HEK293 (cell line): ENCODE measurements around the gene SLC9A9.

Experiments used
- CTCF ChIA-PET: fragments of 350-600 bp; formaldehyde crosslinking; extraction: SDS; loops from one replicate; lab custom pipeline; 2021; ENCODE audit warnings: antibody characterized with exemption; lab: Yijun Ruan, JAX
- POLR2A ChIA-PET: fragments of 300-600 bp; formaldehyde crosslinking; extraction: SDS; loops from one replicate; lab custom pipeline; 2020; ENCODE audit warnings: antibody characterized with exemption, inconsistent platforms; lab: Yijun Ruan, JAX
- H3K27ac ChIP-seq: fragments of 200-500 bp; sonication (Bioruptor generic); 2 replicates; pipeline ENCODE4 v1.5.1; 2014; ENCODE audit warnings: low read depth, low read length, control low read depth, inconsistent platforms; ENCODE audit errors: extremely low read depth
- H3K36me3 ChIP-seq, 2 experiments: fragments of 200-500 bp in 1 of 2; sonication (Bioruptor generic) in 1 of 2; 1 replicate in 1 of 2; 2 replicates in 1 of 2; pipeline ENCODE4 v1.5.1; 2014 to 2017; ENCODE audit warnings: inconsistent platforms in 2 of 2, low read length in 2 of 2; ENCODE audit not compliant: control insufficient read depth in 2 of 2, insufficient read depth in 1 of 2
- H3K4me1 ChIP-seq: fragments of 200-500 bp; sonication (Bioruptor generic); 2 replicates; pipeline ENCODE4 v1.5.1; 2014; ENCODE audit warnings: mild to moderate bottlenecking, low read length, inconsistent platforms; ENCODE audit not compliant: control insufficient read depth, insufficient read depth
- H3K4me3 ChIP-seq: 2 replicates; pipeline ENCODE4 v1.5.1; 2011; ENCODE audit warnings: low read depth, mild to moderate bottlenecking, control low read depth, low read length, moderate library complexity
- H3K9me3 ChIP-seq: fragments of 200-500 bp; sonication (Bioruptor generic); 2 replicates; pipeline ENCODE4 v1.5.1; 2014; ENCODE audit warnings: low read depth, low read length, inconsistent platforms; ENCODE audit not compliant: control insufficient read depth, insufficient read depth
- BCL11A ChIP-seq: fragments of 450-650 bp; formaldehyde crosslinking; IDR thresholded peaks from 2 replicates; pipeline ENCODE4 v1.5.1; 2016; ENCODE audit warnings: low read depth, missing biosample characterization, missing genetic modification characterization
- GLIS1 ChIP-seq: fragments of 450-650 bp; formaldehyde crosslinking; IDR thresholded peaks from 2 replicates; pipeline ENCODE4 v1.5.1; 2016; ENCODE audit warnings: missing biosample characterization, missing genetic modification characterization
- HOXC10 ChIP-seq: sonication (generic); formaldehyde crosslinking; IDR thresholded peaks from 2 replicates; pipeline ENCODE4 v1.8.1; 2023; ENCODE audit warnings: mild to moderate bottlenecking, missing genetic modification reagents
- INSM2 ChIP-seq: fragments of 450-650 bp; formaldehyde crosslinking; IDR thresholded peaks from 2 replicates; pipeline ENCODE4 v1.5.1; 2016; ENCODE audit warnings: missing biosample characterization, missing genetic modification characterization
- KLF8 ChIP-seq: fragments of 450-650 bp; formaldehyde crosslinking; IDR thresholded peaks from 2 replicates; pipeline ENCODE4 v1.5.1; 2016; ENCODE audit warnings: missing biosample characterization, missing genetic modification characterization
- SCRT1 ChIP-seq: fragments of 450-650 bp; formaldehyde crosslinking; IDR thresholded peaks from 2 replicates; pipeline ENCODE4 v1.5.1; 2016; ENCODE audit warnings: missing biosample characterization, missing genetic modification characterization, borderline replicate concordance
- SP7 ChIP-seq: fragments of 450-650 bp; formaldehyde crosslinking; IDR thresholded peaks from 2 replicates; pipeline ENCODE4 v1.5.1; 2016; ENCODE audit warnings: missing biosample characterization, missing genetic modification characterization
- ZBTB26 ChIP-seq: fragments of 450-650 bp; formaldehyde crosslinking; optimal IDR thresholded peaks from 2 replicates; pipeline ENCODE3; 2016; ENCODE audit warnings: missing biosample characterization, mild to moderate bottlenecking, missing genetic modification characterization
- ZBTB48 ChIP-seq: fragments of 450-650 bp; formaldehyde crosslinking; IDR thresholded peaks from 2 replicates; pipeline ENCODE4 v1.5.1; 2016; ENCODE audit warnings: missing biosample characterization, missing genetic modification characterization
- ZFP3 ChIP-seq: fragments of 450-650 bp; formaldehyde crosslinking; IDR thresholded peaks from 2 replicates; pipeline ENCODE4 v1.5.1; 2016; ENCODE audit warnings: low read depth, missing biosample characterization, missing genetic modification characterization
- ZFP37 ChIP-seq: fragments of 450-650 bp; formaldehyde crosslinking; IDR thresholded peaks from 2 replicates; pipeline ENCODE4 v1.5.1; 2016; ENCODE audit warnings: missing biosample characterization, missing genetic modification characterization
- ZNF10 ChIP-seq: fragments of 450-650 bp; formaldehyde crosslinking; IDR thresholded peaks from 2 replicates; pipeline ENCODE4 v1.5.1; 2017; ENCODE audit warnings: missing biosample characterization, missing genetic modification characterization
- ZNF184 ChIP-seq: fragments of 450-650 bp; IDR thresholded peaks from 2 replicates; pipeline ENCODE4 v1.5.1; 2018; ENCODE audit warnings: missing biosample characterization, mild to moderate bottlenecking, missing genetic modification characterization
- ZNF19 ChIP-seq: fragments of 450-650 bp; formaldehyde crosslinking; IDR thresholded peaks from 2 replicates; pipeline ENCODE4; 2016; ENCODE audit warnings: missing biosample characterization, missing genetic modification characterization, low read depth
- ZNF23 ChIP-seq: fragments of 450-650 bp; formaldehyde crosslinking; IDR thresholded peaks from 2 replicates; pipeline ENCODE4 v1.5.1; 2016; ENCODE audit warnings: missing biosample characterization, missing genetic modification characterization, borderline replicate concordance
- ZNF280D ChIP-seq: fragments of 450-650 bp; formaldehyde crosslinking; IDR thresholded peaks from 2 replicates; pipeline ENCODE4 v1.5.1; 2016; ENCODE audit warnings: missing biosample characterization, missing genetic modification characterization
- ZNF292 ChIP-seq: fragments of 450-650 bp; formaldehyde crosslinking; IDR thresholded peaks from 2 replicates; pipeline ENCODE4 v1.5.1; 2016; ENCODE audit warnings: low read depth, missing biosample characterization, missing genetic modification characterization, borderline replicate concordance
- ZNF341 ChIP-seq: fragments of 450-650 bp; formaldehyde crosslinking; IDR thresholded peaks from 2 replicates; pipeline ENCODE4; 2016; ENCODE audit warnings: low read depth, missing biosample characterization, missing genetic modification characterization
- ZNF404 ChIP-seq: fragments of 450-650 bp; formaldehyde crosslinking; IDR thresholded peaks from 2 replicates; pipeline ENCODE4 v1.5.1; 2017; ENCODE audit warnings: missing biosample characterization, missing genetic modification characterization
- ZNF426 ChIP-seq: fragments of 450-650 bp; formaldehyde crosslinking; IDR thresholded peaks from 2 replicates; pipeline ENCODE4 v1.5.1; 2017; ENCODE audit warnings: missing biosample characterization, missing genetic modification characterization, mild to moderate bottlenecking, inconsistent platforms, moderate library complexity
- ZNF514 ChIP-seq: fragments of 450-650 bp; formaldehyde crosslinking; IDR thresholded peaks from 2 replicates; pipeline ENCODE4 v1.5.1; 2016; ENCODE audit warnings: missing biosample characterization, missing genetic modification characterization
- ZNF561 ChIP-seq: fragments of 450-650 bp; IDR thresholded peaks from 2 replicates; pipeline ENCODE4 v1.5.1; 2018; ENCODE audit warnings: missing biosample characterization, missing genetic modification characterization, borderline replicate concordance
- ZNF571 ChIP-seq: fragments of 450-650 bp; formaldehyde crosslinking; IDR thresholded peaks from 2 replicates; pipeline ENCODE4 v1.5.0; 2017; ENCODE audit warnings: missing biosample characterization, missing genetic modification characterization
- ZNF580 ChIP-seq: fragments of 450-650 bp; formaldehyde crosslinking; IDR thresholded peaks from 2 replicates; pipeline ENCODE4 v1.5.1; 2016; ENCODE audit warnings: missing biosample characterization, missing genetic modification characterization
- ZNF658 ChIP-seq: fragments of 450-650 bp; formaldehyde crosslinking; IDR thresholded peaks from 2 replicates; pipeline ENCODE4; 2016; ENCODE audit warnings: missing biosample characterization, missing genetic modification characterization
- ZNF704 ChIP-seq: fragments of 450-650 bp; formaldehyde crosslinking; IDR thresholded peaks from 2 replicates; pipeline ENCODE4 v1.5.1; 2016; ENCODE audit warnings: missing biosample characterization, missing genetic modification characterization
- ZNF747 ChIP-seq: fragments of 450-650 bp; formaldehyde crosslinking; IDR thresholded peaks from 2 replicates; pipeline ENCODE4 v1.5.1; 2016; ENCODE audit warnings: missing biosample characterization, missing genetic modification characterization
- ZNF76 ChIP-seq: fragments of 450-650 bp; formaldehyde crosslinking; IDR thresholded peaks from 2 replicates; pipeline ENCODE4; 2016; ENCODE audit warnings: low read depth, missing biosample characterization, missing genetic modification characterization, borderline replicate concordance
- ZNF785 ChIP-seq: fragments of 450-650 bp; formaldehyde crosslinking; IDR thresholded peaks from 2 replicates; pipeline ENCODE4 v1.5.1; 2016; ENCODE audit warnings: missing biosample characterization, missing genetic modification characterization
- ZSCAN16 ChIP-seq: fragments of 450-650 bp; formaldehyde crosslinking; IDR thresholded peaks from 2 replicates; pipeline ENCODE4 v1.5.1; 2016; ENCODE audit warnings: missing biosample characterization, missing genetic modification characterization
- ZXDB ChIP-seq: fragments of 450-650 bp; formaldehyde crosslinking; IDR thresholded peaks from 2 replicates; pipeline ENCODE4 v1.5.1; 2016; ENCODE audit warnings: missing biosample characterization, missing genetic modification characterization

SLC9A9 gene

GRCh38 chr3:143712522-143712921 lies 135.7 kb downstream of the SLC9A9 start:
- TF ChIP-seq ZBTB26 (tag by site-specific recombination) (no peak), SP7 (no peak), ZBTB48 (tag by site-specific recombination) (no peak), ZNF184 (tag by site-specific recombination) (no peak), ZNF580 (tag by site-specific recombination) (no peak), ZNF571 (tag by site-specific recombination) (no peak), ZNF19 (tag by site-specific recombination) (no peak), ZNF704 (tag by site-specific recombination) (no peak), INSM2 (tag by site-specific recombination) (no peak), ZNF10 (tag by site-specific recombination) (no peak), ZXDB (no peak), ZNF292 (tag by site-specific recombination) (no peak), ZNF404 (no peak), KLF8 (tag by site-specific recombination) (no peak), GLIS1 (tag by site-specific recombination) (no peak)
- TF ChIP-seq, all 188 proteins: peak for 0
- no peaks in the 10 kb centered on the region for H3K4me1 ChIP-seq
- POLR2A ChIA-PET = no interaction called here
- no peaks in the 10 kb centered on the region for H3K9me3 ChIP-seq
- no peak overlapping the region for H3K4me3 ChIP-seq
- no peaks in the 10 kb centered on the region for H3K36me3 ChIP-seq
- CTCF ChIA-PET = interaction anchor here (1.2 kb wide), 2 partner anchors 38 to 172 kb away, joined by 3 to 4 read pairs; no protein-coding TSS in a partner anchor
- no peak overlapping the region for H3K27ac ChIP-seq

GRCh38 chr3:143707848-143708247 lies 140.4 kb downstream of the SLC9A9 start:
- ChIA-PET CTCF (no interaction called here), POLR2A (no interaction called here)
- Histone ChIP-seq H3K4me3 (no peak overlapping the region), H3K4me1 (no peaks in the 10 kb centered on the region), H3K27ac (no peak overlapping the region), H3K36me3 (no peaks in the 10 kb centered on the region), H3K9me3 (no peaks in the 10 kb centered on the region)
- TF ChIP-seq ZNF426 = no peak
- TF ChIP-seq ZNF341 (tag by site-specific recombination) = no peak
- TF ChIP-seq ZFP3 (tag by site-specific recombination) = no peak
- no peak for TF ChIP-seq ZSCAN16 (tag by site-specific recombination)
- TF ChIP-seq ZNF747 (tag by site-specific recombination) = no peak
- no peak for TF ChIP-seq ZFP37 (tag by site-specific recombination)
- TF ChIP-seq SCRT1 (tag by site-specific recombination) = no peak
- TF ChIP-seq ZNF658 (tag by site-specific recombination) = no peak
- TF ChIP-seq ZNF514 = no peak
- no peak for TF ChIP-seq ZNF23 (tag by site-specific recombination)
- no peak for TF ChIP-seq ZNF280D (tag by site-specific recombination)
- no peak for TF ChIP-seq HOXC10 (CRISPR knock-in tag)
- no peak for TF ChIP-seq ZNF561 (tag by site-specific recombination)
- no peak for TF ChIP-seq ZNF76 (tag by site-specific recombination)
- no peak for TF ChIP-seq SP7
- TF ChIP-seq ZNF785 = no peak
- no peak for TF ChIP-seq BCL11A
